ENCODE results near the gene PRDM16. TPM values are rescaled to one million over a fixed set of nuclear protein-coding genes. Genes with fewer than 3 reads are reported as not detected.

Gene PRDM16
- total RNA-seq, 2 donors from 2014 or later, result 0.79 to 6.1 TPM

- no peak for TF ChIP-seq CTCF (IDR thresholded peaks at IDR 0.05)
- Histone ChIP-seq H3K36me3 (no peaks in the 10 kb centered on the region), H3K4me1 (peaks cover 16% of the 10 kb centered on the region), H3K27me3 (no peaks in the 10 kb centered on the region), H3K4me3 (no peak overlapping the region), H3K9ac (ENCODE audit: low read depth in 2 of 2, low read length in 2 of 2) (peak overlapping the region in 1 of 2 donors; percentile 2), H3K27ac (no peak overlapping the region), H3K9me3 (no peaks in the 10 kb centered on the region)
- intact Hi-C loops (cut with DNase I), result no loop called here
- DNase-seq, result no peak
Observed at GRCh38 chr1:3356827-3357460, 287.9 kb downstream of the PRDM16 start.

GRCh38 chr1:3357526-3358297 lies 288.7 kb downstream of the PRDM16 start:
- no peak overlapping the region for H3K9ac ChIP-seq (ENCODE audit: low read depth in 2 of 2, low read length in 2 of 2)
- H3K4me3 ChIP-seq, result no peak overlapping the region
- DNase-seq, result no peak
- H3K9me3 ChIP-seq, result no peaks in the 10 kb centered on the region
- H3K4me1 ChIP-seq, result peaks cover 16% of the 10 kb centered on the region
- H3K36me3 ChIP-seq, result no peaks in the 10 kb centered on the region
- TF ChIP-seq CTCF (IDR thresholded peaks at IDR 0.05), result no peak
- H3K27me3 ChIP-seq, result no peaks in the 10 kb centered on the region
- intact Hi-C loops (cut with DNase I), result no loop called here
- no peak overlapping the region for H3K27ac ChIP-seq

GRCh38 chr1:3359351-3359750 lies 290.3 kb downstream of the PRDM16 start:
- H3K27ac ChIP-seq, result no peak overlapping the region
- intact Hi-C loops (cut with DNase I), result no loop called here

GRCh38 chr1:3359756-3360440 lies 290.9 kb downstream of the PRDM16 start:
- Histone ChIP-seq H3K4me1 (peaks cover 5% of the 10 kb centered on the region), H3K27me3 (no peaks in the 10 kb centered on the region), H3K36me3 (no peaks in the 10 kb centered on the region), H3K9ac (ENCODE audit: low read depth in 2 of 2, low read length in 2 of 2) (no peak overlapping the region), H3K9me3 (no peaks in the 10 kb centered on the region), H3K27ac (no peak overlapping the region), H3K4me3 (no peak overlapping the region)
- intact Hi-C loops (cut with DNase I), result no loop called here
- TF ChIP-seq CTCF (IDR thresholded peaks at IDR 0.05), result no peak
- DNase-seq, result peak; percentile 75

More at GRCh38 chr1:3359351-3359750, 290.3 kb downstream of the PRDM16 start:
- H3K36me3 ChIP-seq, result no peaks in the 10 kb centered on the region
- no peak for TF ChIP-seq CTCF (IDR thresholded peaks at IDR 0.05)
- H3K9me3 ChIP-seq, result no peaks in the 10 kb centered on the region
- DNase-seq, result no peak
- H3K9ac ChIP-seq (ENCODE audit: low read depth in 2 of 2, low read length in 2 of 2), result no peak overlapping the region
- H3K4me3 ChIP-seq, result no peak overlapping the region
- H3K27me3 ChIP-seq, result no peaks in the 10 kb centered on the region
- peaks cover 5% of the 10 kb centered on the region for H3K4me1 ChIP-seq

- intact Hi-C loops (cut with DNase I), result no loop called here
- Histone ChIP-seq H3K27me3 (no peaks in the 10 kb centered on the region), H3K36me3 (no peaks in the 10 kb centered on the region), H3K27ac (no peak overlapping the region), H3K4me3 (no peak overlapping the region), H3K9ac (ENCODE audit: low read depth in 2 of 2, low read length in 2 of 2) (no peak overlapping the region), H3K9me3 (no peaks in the 10 kb centered on the region), H3K4me1 (peaks cover 5% of the 10 kb centered on the region)
- no peak for TF ChIP-seq CTCF (IDR thresholded peaks at IDR 0.05)
- no peak for DNase-seq
Observed at GRCh38 chr1:3360646-3361257, 291.7 kb downstream of the PRDM16 start.

All from colonic mucosa (tissue), 4 donors.